ENCODE results near the gene STATH.

DNA sequence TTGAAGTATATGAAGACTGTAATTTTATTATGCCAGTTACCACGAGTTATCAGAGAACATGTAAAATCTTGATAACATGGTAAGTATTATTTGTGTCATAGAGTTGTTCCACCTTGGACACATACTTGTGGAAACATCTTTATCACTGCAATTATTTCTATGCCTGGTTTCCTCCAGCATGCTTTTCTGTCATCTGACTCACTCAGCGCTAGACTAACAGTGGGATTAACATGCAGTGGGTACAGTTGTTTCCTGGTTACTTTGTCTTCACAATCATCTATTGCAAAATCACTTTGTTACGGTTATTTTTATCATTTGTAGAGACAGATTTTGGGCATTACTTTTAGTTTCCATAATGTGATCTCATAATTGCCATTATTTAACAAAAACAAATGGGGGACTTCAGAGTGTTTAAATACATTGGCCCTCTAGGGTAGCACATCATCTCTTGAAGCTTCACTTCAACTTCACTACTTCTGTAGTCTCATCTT is at the start of gene STATH:
- TF ChIP-seq CTCF (IDR thresholded peaks at IDR 0.05) (no peak), POLR2AphosphoS5 (IDR thresholded peaks at IDR 0.05) (no peak), POLR2A (IDR thresholded peaks at IDR 0.05) (no peak)

All from breast epithelium (tissue), 3 donors.